GM13977 (cell line): ENCODE results near the gene EPB41L5.
"Not testable (repeated sequence)": the region's sequence is repeated elsewhere in the genome, so short reads cannot be mapped to it uniquely, and the experiment has no call there.

Source experiments
- DNase-seq: peaks from one replicate; pipeline ENCODE4 v3.0.0; 2012; ENCODE audit warnings: low spot score
- in situ Hi-C: fragments of 300-500 bp; cut with MboI; formaldehyde crosslinking; loops from one replicate; pipeline ENCODE4 v1.12.0; 2022; ENCODE audit warnings: low sequenced_read_pairs, low pct_unique_long_range_greater_than_20kb, mixed read lengths, inconsistent platforms; ENCODE audit not compliant: unreplicated experiment
- TF ChIP-seq, protein P1 (sequence below): IDR thresholded peaks from 2 replicates; pipeline ENCODE4 v1.5.1; 2012; ENCODE audit warnings: mild to moderate bottlenecking, control low read depth; ENCODE audit not compliant: insufficient read depth; ENCODE audit errors: extremely low read depth, missing control alignments

EPB41L5 gene

DNA sequence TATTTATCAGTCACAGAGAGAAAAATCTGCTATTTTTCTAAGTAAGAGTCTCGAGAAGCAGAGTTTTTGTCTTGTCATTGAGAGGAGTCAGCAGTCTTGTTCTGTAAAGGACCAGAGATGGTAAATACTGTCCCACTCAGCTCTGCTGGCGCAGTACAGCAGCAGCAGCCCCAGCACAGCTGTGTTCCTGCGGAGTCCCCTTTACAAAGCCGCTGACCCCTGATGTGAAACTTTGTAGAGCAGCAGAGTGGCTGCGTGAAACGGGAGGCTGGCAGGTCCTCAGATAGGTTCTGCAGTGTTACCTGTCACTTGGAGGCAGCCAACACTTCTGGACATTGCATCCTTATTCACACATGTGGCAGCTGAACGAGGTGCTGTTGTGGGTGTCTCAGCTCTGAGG lies 165.1 kb downstream of the EPB41L5 start:
- TF ChIP-seq, protein P1, sequence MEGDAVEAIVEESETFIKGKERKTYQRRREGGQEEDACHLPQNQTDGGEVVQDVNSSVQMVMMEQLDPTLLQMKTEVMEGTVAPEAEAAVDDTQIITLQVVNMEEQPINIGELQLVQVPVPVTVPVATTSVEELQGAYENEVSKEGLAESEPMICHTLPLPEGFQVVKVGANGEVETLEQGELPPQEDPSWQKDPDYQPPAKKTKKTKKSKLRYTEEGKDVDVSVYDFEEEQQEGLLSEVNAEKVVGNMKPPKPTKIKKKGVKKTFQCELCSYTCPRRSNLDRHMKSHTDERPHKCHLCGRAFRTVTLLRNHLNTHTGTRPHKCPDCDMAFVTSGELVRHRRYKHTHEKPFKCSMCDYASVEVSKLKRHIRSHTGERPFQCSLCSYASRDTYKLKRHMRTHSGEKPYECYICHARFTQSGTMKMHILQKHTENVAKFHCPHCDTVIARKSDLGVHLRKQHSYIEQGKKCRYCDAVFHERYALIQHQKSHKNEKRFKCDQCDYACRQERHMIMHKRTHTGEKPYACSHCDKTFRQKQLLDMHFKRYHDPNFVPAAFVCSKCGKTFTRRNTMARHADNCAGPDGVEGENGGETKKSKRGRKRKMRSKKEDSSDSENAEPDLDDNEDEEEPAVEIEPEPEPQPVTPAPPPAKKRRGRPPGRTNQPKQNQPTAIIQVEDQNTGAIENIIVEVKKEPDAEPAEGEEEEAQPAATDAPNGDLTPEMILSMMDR: no peak
- DNase-seq: no peak
- in situ Hi-C loops: loop anchor here (5.0 to 10.0 kb wide), 2 partner anchors 71 to 423 kb away; partner anchors contain the start of gene PTPN4

DNA sequence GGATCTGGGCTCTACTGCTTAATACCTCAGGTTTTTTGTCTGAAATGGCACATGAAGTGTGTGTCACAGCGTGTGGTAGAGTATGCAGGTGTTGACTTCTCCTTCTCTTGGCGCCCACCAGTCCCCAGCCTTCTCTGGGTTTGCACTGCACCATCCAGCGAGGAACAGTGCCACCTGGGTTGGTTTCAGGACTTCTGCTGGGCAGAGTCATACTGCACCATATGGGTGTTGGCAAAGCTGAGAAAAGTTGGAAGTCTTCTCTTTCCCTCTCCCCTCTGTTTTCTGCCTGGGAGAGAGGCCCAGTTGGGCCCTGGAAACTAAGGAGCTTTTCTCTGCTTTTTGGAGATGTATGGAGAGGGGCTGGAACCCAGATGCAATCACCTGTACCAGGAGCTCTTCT lies 166.5 kb downstream of the EPB41L5 start:
- TF ChIP-seq, protein P1: no peak
- in situ Hi-C loops: loop anchor here (5.0 to 10.0 kb wide), 2 partner anchors 72 to 425 kb away; partner anchors contain the start of gene PTPN4
- no peak for DNase-seq

DNA sequence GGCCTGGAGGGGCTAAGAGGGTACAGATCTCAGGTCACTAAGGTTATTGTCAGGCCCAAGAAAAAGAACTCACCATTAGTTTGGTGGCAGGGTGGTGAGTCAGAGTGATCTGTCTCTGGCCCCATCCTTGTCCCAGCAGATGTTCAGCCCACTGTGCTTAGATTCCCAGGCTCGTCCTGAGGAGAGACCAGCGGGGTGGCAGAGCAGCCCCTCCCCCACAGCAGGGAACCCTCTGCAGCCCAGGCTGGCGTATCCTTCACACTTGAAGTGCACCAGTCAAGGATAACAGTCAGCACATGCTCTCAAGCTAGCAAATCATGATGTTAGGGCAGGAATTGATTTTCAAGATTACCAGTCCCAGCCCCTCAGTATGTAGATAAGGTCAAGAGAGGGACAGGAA lies 167.2 kb downstream of the EPB41L5 start:
- in situ Hi-C loops: no loop called here
- no peak for DNase-seq
- TF ChIP-seq, protein P1: no peak

DNA sequence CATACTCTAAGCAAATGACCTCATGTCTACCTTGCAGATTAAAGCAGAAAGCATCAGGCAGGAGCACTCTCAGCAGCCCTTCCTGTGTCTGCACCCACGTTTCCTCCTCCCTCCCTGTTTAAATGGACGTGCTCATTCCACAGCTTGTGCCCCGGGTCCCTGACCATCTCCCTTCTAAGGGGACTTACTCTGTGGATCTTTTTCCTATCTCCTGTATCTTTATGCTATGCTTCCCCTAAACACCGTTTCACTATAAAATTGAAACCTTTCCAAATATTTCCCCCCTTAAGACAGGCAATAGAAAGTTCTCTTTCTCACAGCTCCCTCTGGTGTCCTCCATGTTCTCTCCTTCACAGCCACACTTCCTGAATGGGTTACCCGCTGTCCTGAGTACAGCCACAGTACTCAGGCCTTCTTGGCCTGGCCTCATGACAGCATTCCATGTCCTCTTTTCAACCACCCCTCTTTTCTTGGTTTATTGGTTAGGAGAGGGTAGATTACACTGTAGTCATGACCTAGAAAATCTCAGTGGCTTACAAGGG lies 169.2 kb downstream of the EPB41L5 start:
- TF ChIP-seq, protein P1: peak; percentile 24
- in situ Hi-C loops: no loop called here
- no peak for DNase-seq

DNA sequence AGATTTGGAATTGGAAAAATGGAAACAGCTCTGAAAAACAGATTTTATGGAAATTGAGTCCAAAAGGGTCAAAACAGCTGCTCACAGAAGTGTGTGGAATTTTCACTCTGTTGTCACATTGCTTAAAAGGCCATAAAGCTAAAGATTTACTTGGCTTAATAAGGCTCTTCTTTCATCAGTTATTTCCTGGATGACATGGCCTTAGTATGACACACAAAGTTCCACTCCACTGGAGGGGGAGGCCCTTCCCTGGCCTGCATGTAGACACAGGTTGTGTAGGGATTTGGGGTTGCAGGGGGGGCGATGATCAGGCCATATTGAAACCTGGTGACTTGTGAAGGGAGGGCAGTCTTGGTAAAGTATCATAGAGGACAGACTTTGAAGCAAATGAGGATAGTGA lies 176.3 kb downstream of the EPB41L5 start:
- TF ChIP-seq, protein P1: no peak
- in situ Hi-C loops: no loop called here
- no peak for DNase-seq

DNA sequence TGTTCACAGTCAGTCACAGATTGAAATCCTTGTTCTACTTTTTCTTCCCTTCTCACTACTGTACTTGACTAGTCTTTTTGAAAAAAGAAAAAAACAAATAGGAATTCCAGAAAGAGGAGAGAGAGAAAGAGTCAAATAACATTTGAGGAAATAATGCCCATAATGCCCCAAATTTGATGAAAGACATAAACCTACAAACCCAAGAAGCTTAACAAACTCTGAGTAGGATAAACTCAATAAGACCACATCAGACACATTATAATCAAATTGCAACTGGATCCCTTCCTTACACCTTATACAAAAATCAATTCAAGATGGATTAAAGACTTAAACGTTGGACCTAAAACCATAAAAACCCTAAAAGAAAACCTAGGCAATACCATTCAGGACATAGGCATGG lies 179.4 kb downstream of the EPB41L5 start:
- DNase-seq: no peak
- in situ Hi-C loops: no loop called here
- TF ChIP-seq, protein P1: no peak

DNA sequence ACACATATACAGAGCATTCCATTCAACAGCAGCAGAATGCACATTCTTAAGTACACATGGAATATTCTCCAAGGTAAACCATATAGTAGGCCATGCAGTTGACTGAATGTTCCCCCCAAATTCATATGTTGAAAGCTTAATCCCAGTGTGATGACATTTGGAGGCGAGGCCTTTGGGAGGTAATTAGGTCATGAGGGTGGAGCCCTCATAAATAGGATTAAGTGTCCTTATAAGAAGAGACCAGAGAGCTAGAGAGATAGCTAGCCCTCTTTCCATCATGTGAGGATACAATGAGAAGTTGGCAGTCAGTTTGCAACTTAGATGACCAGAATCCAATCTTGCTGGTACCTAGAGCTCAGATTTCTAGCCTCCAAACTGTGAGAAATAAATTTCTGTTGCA lies 182.7 kb downstream of the EPB41L5 start:
- DNase-seq: no peak
- in situ Hi-C loops: no loop called here
- TF ChIP-seq, protein P1: no peak

DNA sequence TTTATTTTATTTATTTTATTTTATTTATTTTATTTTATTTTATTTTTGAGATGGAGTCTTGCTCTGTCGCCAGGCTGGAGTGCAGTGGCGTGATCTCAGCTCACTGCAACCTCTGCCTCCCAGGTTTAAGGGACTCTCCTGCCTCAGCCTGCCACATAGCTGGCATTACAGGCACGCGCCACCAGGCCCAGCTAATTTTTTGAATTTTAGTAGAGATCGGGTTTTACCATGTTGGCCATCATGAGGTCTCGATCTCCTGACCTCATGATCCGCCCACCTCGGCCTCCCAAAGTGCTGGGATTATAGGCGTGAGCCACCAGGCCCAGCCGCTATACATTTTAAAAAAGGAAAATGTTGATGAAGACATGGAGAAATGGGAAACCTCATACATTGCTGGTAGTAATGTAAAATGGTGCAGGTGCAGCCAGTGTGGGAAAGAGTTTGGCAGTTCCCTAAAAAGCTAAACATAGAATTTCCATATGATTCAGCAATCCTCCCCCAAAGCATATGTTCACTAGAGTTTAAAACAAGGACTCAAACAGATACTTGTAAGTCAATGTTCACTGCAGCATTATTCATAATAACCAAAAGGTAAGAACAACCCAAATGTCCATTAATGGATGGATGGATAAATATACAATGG lies 187.1 kb downstream of the EPB41L5 start:
- DNase-seq, in situ Hi-C loops: not testable (repeated sequence)
